T47D (cell line): ENCODE results near the gene RAD23B.

Source experiments
- DNase-seq, 2 experiments: peaks; one replicate each; pipeline versions ENCODE4 v3.0.0 to v3.0.0-alpha.2; 2011 to 2012; ENCODE audit warnings: low read depth in 1 of 2, low spot score in 1 of 2
- JUND ChIP-seq: IDR thresholded peaks from 2 replicates; pipeline ENCODE4 v1.6.1; 2012; ENCODE audit warnings: low read depth
- in situ Hi-C: cut with HindIII; loops from 2 replicates; pipeline ENCODE4 v1.10.0; 2016; ENCODE audit warnings: low sequenced_read_pairs, low pct_unique_long_range_greater_than_20kb

RAD23B gene

DNA sequence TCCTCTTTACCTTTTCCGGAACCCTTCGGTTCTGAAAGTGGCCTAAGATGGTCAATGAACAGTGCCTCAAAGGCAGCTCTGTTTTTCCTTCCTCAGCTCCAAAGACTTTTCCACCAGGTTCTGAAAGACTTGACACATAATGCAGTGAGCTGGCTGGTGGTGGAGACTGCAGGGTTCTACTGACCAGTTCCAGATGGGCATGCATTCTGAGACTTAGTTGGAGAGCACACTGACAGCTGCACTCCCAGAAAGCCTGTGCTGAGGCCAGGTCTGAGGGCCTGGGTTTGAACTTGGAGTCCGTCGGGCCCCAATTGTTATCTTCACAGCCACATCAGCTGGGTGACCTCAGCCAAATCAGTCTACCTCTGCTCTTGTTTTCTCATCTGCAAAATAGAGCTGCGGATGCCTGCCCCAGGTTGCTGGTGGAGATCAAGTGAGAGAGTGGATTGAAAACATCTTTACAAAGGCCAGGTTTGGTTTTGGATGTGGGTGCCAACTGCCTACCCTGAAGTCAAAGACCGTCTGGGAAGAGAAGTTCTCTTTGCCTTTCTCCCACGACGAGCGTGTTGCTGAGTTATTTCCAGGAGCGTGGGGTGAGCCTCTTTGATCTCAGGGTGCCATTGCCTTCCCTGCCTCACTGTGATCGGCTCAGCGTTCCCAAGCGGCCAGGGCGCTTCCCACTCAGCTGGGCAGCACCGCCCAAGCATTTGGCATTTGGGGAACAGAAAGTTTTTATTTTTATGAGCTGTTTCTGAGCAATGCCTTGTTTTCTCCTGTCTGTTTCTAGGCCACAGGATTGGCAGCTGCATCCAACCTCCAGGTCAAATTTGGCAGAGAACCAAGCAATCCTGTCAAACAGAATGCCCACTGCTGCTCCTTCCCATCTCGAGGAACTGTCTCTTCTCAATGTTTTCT, 54.9 kb downstream of the RAD23B start:
- TF ChIP-seq JUND, result no peak
- in situ Hi-C loops, result no loop called here
- DNase-seq, result no peak

DNA sequence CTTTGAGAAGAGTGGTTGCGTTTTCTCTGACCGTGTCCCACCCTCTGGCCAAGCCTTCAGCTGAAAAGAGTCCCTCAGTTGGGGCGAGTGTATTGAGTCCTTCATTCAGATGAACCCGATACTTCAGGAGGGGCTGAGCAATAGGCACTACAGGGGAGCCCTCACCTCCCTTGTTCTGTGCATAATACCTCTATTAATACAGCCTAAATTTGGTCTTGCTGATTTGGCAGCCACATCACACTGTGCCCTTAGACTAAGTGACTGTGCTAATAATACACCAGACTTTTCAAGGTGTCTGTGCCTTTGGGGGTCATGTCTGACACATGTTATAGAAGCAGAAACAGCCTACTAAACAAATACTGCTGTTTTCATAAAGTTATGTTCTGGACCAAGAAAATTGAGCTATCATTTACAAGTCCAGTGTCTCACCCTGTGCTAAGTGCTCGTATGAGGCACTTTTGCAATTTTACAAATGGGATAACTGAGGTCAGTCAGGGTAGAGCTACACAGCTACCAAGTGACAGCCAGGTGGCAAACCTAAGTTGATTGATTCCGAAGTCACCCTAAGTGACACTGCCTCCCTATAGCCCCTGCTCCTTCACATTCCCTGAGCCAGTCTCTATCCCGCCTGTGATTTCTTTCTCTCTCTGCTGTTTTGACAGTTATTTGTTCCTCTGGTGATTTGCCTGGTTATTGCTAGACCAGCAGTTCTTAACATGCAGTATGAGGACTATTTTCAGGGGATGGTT, 56.0 kb downstream of the RAD23B start:
- DNase-seq, result no peak
- no peak for TF ChIP-seq JUND
- in situ Hi-C loops, result no loop called here

DNA sequence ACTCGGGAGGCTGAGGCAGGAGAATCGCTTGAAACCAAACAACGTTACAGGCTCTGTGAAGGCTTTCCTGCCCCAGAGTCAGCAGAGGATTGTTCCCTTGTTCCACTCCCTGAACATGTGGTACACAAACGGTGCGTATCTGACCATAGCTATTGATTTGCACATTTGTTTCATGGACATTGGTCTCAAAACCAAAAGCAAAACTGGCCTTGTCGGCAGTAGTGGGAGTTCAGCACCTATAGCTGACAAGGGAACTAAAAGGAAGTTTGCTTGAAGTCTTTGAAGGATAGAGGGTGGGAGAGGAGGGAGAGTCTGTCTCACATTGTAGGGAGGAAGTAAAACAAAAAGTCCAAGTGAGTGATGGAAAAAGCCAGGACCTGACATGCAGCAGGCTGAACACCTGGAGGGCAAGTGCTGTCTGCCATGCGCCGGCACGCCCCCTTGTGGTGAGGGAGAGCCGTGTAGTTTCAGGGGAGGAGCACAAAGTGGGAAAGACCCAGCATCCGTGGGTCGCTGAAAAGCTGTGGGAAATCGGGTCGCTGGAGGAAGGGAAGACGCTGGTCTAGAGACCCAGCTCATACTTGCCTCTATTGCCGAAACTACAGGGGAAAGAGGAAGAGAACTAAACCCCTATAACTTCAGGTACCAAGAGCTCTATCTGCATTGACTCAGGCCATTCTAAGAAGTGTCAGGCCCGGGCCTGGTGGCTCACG, 58.0 kb downstream of the RAD23B start:
- TF ChIP-seq JUND, result no peak
- peak; percentile 67 to 90 for DNase-seq
- in situ Hi-C loops, result no loop called here

DNA sequence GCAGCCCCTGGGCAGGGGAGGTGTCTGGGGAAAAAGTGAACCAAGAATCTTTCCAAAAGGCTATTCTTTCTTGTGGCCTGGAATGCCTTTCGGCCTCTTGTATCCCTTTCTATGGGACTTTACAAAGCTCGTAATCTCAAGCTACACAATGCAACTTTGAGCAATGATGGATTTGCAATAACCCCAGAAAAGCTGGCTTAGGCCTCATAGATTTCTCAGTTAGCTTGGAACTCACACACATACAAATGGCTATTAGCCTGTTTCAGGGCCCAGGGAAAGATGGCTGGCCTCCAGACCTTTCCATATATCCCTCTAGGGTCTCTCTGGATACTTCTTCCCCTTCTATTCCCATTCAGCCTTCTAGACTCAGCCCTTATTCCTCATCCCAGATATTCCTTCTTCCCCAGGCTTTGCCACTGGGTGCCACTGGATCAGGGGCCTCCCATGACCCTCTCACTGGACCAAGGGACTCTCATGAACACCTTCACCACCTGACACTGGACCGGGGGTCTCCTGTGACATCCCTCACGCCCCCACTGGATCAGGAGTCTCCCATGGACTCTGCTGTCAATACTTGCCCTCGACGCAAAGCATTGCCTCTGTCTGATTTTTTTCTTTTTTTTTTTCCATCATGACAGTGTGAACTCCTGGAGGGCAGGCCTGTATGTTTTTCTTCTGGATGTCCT, 59.5 kb downstream of the RAD23B start:
- no peak for DNase-seq
- in situ Hi-C loops, result no loop called here
- TF ChIP-seq JUND, result no peak

DNA sequence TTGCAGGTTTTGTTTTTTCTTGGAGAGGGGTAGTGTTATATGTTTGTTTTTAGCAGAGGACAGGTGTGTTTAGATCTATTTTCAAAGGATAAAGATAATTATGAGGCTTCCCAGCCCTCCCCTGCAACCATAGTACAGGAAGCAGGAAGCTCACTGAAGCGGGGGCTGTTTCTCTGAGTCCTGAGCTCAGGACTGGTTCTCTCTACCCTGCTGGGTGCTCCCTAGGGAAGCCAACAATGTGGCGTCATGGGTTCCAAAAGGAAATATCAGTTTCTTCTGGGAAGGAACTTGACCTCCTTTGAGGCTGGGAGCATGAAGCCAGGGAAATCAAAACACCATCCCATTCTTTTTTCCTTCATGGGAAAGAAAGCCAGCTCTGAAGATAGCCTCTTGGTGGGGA, 62.2 kb downstream of the RAD23B start:
- TF ChIP-seq JUND, result no peak
- in situ Hi-C loops, result no loop called here
- DNase-seq, result no peak

DNA sequence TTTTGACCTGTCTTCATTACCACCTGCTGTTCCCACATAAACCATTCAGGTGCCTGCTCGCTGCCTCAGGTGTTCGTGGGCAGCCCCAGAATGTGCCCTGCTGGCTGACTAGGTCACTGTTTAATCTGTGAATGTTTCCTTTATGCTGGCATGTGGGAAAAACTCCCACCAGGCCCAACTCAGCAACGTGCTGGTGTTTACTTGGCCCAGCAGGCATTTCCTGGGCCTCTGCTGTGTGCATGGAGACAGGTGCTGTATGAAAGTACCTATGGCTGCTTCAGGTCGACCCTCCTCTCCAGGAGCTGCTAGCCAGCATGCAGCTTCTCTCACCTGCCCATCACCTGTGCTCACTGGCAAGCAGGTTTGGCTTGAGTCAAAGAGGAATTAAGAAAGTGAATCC, 65.8 kb downstream of the RAD23B start:
- DNase-seq, result peak in 1 of 2 experiments; percentile 60
- in situ Hi-C loops, result no loop called here
- TF ChIP-seq JUND, result no peak

DNA sequence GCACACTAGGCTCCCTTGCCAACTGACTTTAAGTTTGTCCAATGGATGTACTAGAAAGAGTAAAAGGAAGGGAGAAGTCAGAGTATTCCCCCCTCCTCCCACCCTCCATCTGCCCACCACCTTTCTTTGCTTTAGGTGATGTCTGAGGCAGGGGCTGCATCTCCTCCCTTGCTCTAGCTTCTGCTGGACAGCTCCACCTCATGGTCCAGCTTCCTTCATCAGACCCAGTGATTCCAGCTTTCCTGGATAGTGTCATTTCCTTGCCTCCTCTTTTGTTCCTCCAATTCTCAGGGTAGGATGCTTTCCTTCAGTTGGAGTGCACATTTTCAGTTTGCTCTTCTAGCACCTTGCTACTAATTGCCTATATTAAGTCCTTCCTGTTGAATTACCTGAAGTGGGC, 67.4 kb downstream of the RAD23B start:
- in situ Hi-C loops, result no loop called here
- DNase-seq, result no peak
- TF ChIP-seq JUND, result no peak

DNA sequence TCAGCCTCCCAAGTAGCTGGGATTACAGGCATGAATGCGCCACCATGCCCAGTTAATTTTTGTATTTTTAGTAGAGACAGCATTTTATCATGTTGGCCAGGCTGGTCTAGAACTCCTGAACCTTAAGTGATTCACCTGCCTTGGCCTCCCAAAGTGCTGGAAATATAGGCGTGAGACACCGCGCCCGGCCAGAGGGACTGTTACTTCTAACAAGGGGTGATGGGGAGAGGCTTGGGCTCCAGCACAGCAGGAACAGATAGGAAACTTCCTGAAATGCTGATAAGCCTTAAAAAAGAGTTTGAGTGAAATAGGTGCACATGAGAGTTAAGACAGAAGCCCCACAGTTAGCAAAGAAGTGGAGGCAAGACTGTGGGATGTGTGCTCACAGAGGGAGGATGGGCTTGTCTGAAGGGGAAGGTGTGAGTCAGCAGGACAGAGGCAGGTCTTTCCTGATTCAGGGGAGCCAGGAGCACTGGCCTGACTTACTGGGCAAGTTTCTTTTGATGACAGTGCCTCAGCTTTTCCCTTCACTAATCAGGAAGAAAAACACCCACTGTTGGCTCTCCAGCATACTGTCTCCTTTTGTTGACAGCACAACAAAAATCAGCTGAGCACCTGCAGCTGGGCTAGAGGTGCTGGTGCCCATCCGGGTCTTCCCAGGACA, 68.4 kb downstream of the RAD23B start:
- DNase-seq, result peak; percentile 34 to 69
- in situ Hi-C loops, result no loop called here
- no peak for TF ChIP-seq JUND

DNA sequence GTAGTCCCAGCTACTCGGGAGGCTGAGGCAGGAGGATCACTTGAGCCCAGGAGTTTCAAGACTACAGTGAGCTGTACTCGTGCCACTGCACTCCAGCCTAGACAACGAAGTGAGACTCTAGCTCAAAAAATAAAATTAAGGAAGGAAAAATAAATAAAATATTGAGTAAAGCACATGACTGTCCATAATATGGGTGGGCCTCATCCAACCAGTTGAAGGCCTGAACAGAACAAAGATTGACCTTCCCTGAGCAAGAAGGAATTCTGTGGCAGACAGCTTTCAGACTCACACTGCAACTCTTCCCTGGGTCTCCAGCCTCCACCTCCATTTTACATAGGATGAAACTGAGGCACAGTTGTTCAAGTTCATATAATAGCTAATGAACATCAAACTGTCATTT, 72.3 kb downstream of the RAD23B start:
- TF ChIP-seq JUND, result no peak
- in situ Hi-C loops, result no loop called here
- DNase-seq, result no peak

DNA sequence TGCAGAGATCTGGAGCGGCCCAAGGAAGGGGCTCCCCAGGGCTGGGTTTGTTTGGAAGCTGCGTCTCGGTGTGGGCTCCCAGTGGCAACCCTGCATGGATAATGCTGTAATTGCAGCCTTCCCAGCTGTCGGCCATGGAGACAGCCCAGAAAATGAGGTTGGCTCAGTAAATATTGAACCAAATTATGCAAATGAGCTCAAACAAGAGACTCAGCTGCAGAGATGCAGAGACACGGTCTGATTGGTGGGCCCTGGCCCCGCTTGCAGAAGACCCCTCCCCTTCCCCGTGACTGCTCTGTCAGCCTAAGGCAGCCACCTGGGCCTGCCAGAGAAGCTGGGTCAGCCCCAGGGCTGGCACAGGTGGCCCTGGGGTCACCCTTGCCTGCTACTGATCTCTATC, 75.9 kb downstream of the RAD23B start:
- in situ Hi-C loops, result no loop called here
- no peak for DNase-seq
- TF ChIP-seq JUND, result no peak

DNA sequence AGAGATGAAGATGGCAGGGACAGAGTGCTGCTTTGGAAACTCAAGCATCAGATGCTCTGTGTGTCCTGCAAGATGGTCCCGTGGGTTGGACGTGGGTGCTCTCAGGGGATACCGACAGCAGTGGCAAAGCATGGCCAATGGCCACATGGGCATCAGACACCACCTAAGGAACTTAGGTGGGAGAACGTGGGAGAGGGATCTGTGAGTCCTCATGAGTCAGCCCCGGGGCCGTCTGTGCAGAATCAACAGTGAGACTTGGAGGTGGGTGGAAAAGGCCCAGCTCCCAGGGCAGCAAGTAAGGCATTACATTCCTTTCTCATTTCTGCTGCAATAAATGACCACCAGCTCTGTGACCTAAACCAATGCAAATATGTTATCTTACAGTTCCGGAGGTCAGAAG, 77.0 kb downstream of the RAD23B start:
- in situ Hi-C loops, result no loop called here
- no peak for DNase-seq
- no peak for TF ChIP-seq JUND

DNA sequence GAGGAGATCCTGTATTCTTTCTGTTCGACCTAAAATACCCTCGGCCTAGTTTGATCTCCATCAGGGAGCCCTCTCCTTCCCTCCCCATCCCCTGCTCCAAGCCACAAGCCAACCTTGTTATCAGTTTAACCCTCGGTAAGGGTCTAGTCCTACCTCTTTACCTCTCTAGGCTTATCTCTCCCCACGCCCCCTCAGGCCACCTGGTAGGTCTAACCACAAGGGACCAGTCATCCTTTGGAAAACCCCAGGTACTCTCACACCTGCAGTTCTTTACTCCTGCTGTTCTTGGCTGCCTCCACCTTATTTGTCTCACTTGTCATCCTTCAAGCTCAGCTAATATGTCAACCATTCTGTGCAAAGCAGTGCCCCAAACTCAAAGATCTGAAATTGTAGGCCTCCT, 78.7 kb downstream of the RAD23B start:
- DNase-seq, result no peak
- in situ Hi-C loops, result no loop called here
- TF ChIP-seq JUND, result no peak
